ENCODE measurements around the gene FAAH. TPM values are rescaled to one million over a fixed set of nuclear protein-coding genes. Genes with fewer than 3 reads are reported as not detected.

The FAAH gene
- total RNA-seq, 1 donor from 2014 or later, result 14.1 TPM

DNA sequence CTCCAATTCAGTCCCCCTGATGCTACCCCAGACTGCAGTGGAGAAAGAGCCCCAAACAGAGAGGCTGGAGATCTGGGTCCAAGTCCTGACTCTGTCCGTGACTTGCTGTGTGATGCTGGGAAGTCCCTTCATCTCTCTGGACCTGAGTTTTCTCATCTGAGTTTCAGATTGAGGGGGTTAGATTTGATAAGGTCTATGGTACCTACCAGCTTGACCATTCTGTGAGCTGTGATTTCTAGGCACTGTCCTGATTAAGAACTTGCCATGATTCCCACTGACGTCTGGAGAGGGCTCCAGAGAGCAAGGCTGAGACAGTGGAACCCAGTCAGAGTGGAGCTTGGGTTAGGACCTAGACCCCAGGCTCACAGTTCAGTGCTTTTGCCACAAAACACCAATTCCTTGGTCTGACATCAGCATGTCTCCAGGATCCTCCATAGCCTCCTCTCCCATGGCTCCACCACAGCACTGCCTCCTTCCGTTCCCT is 51.7 kb downstream of the FAAH start:
- H3K27me3 Mint-ChIP-seq (ENCODE audit: low read depth), result peaks cover 43% of the 10 kb centered on the region

DNA sequence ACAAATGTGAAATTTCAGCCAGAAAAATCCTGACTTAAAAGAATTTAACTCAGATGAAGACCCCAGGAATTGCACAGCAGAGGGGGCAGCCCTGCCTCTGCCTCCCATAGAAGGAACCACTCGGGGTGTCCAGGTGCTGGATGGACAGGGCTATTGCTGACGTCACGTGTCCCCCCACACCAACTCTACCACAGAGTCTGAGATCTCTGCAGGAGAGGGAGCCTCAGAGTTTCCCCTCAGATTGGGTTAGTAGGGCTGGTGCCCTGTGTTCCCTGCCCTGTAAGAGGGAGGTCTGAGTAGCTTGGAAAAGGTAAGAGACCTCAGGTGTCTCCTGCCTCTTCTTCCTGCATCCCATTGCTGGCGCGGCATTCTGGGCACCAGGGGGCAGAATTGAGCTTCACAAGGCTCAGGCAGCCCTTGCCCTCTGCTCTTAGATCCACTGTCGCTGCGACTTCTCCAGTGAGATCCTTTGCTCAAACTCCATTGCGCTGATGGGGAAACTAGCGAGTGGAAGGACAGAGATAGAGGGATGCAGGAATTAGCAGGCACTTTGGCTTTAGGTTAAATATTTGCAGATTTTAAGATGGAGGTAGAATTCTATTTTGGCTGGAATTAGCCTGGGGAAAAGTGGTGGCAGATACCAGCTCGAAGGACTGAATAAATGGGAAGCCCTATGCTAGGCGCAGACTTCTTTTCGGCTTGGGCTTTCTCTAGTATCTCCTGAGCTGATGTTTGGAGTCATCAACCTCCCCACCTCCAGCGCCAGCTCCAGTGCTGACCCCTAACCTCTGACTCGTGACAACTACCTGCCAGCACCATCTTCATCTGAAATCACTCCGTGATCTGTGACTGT is 52.8 kb downstream of the FAAH start:
- H3K4me3 Mint-ChIP-seq (ENCODE audit: unreplicated experiment), result peak overlapping the region; percentile 27
- no peak for DNase-seq (ENCODE audit: low spot score)
- peaks cover 54% of the 10 kb centered on the region for H3K27me3 Mint-ChIP-seq (ENCODE audit: low read depth)
- no peak overlapping the region for H3K27ac Mint-ChIP-seq (ENCODE audit: unreplicated experiment)
- H3K4me1 Mint-ChIP-seq (ENCODE audit: low read depth), result peaks cover 16% of the 10 kb centered on the region
- H3K36me3 Mint-ChIP-seq (ENCODE audit: low read depth), result no peaks in the 10 kb centered on the region
- TF ChIP-seq, protein P1, sequence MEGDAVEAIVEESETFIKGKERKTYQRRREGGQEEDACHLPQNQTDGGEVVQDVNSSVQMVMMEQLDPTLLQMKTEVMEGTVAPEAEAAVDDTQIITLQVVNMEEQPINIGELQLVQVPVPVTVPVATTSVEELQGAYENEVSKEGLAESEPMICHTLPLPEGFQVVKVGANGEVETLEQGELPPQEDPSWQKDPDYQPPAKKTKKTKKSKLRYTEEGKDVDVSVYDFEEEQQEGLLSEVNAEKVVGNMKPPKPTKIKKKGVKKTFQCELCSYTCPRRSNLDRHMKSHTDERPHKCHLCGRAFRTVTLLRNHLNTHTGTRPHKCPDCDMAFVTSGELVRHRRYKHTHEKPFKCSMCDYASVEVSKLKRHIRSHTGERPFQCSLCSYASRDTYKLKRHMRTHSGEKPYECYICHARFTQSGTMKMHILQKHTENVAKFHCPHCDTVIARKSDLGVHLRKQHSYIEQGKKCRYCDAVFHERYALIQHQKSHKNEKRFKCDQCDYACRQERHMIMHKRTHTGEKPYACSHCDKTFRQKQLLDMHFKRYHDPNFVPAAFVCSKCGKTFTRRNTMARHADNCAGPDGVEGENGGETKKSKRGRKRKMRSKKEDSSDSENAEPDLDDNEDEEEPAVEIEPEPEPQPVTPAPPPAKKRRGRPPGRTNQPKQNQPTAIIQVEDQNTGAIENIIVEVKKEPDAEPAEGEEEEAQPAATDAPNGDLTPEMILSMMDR (IDR thresholded peaks at IDR 0.05), result peak; percentile 94
- no peaks in the 10 kb centered on the region for H3K9me3 Mint-ChIP-seq (ENCODE audit: low read depth)

More for the DNA sequence above, 51.7 kb downstream of the FAAH start:
- Mint-ChIP-seq H3K4me3 (ENCODE audit: unreplicated experiment) (no peak overlapping the region), H3K9me3 (ENCODE audit: low read depth) (no peaks in the 10 kb centered on the region), H3K27ac (ENCODE audit: unreplicated experiment) (no peak overlapping the region), H3K4me1 (ENCODE audit: low read depth) (peaks cover 16% of the 10 kb centered on the region), H3K36me3 (ENCODE audit: low read depth) (no peaks in the 10 kb centered on the region)
- TF ChIP-seq, protein P1 (IDR thresholded peaks at IDR 0.05), result no peak
- DNase-seq (ENCODE audit: low spot score), result no peak

DNA sequence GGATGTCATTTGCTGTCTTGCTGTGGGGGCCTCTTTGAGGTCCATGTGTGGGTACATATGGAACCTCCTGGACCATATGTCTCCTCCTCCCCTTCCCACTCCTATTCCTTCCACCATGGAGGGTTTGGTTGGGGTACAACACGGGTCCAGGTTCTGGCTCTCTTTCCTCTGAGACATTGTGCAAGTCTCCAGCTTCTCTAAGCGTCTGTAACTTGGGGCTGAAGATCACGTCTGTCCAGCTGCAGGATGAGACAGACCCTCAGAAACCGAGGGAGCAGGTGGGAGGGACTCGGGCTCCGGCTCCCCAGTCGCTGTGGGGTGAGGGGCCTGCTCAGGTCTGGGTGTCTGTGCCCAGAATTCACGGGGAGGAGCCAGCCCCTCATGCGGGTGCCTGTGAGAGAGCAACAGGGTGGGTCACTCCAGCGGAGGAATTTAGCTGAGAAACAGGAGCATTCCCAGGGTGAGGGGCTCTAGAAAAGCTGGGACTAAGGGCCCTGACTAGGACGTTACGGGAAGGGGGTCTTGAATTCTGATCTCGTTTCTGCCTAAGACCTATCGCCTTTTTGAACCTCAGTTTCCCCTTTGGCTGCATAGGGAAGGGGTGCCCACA is 53.5 kb downstream of the FAAH start:
- Mint-ChIP-seq H3K36me3 (ENCODE audit: low read depth) (no peaks in the 10 kb centered on the region), H3K4me3 (ENCODE audit: unreplicated experiment) (peak overlapping the region; percentile 40), H3K27ac (ENCODE audit: unreplicated experiment) (no peak overlapping the region), H3K27me3 (ENCODE audit: low read depth) (peaks cover 55% of the 10 kb centered on the region), H3K4me1 (ENCODE audit: low read depth) (peaks cover 14% of the 10 kb centered on the region), H3K9me3 (ENCODE audit: low read depth) (no peaks in the 10 kb centered on the region)
- TF ChIP-seq, protein P1 (IDR thresholded peaks at IDR 0.05), result no peak
- DNase-seq (ENCODE audit: low spot score), result no peak

DNA sequence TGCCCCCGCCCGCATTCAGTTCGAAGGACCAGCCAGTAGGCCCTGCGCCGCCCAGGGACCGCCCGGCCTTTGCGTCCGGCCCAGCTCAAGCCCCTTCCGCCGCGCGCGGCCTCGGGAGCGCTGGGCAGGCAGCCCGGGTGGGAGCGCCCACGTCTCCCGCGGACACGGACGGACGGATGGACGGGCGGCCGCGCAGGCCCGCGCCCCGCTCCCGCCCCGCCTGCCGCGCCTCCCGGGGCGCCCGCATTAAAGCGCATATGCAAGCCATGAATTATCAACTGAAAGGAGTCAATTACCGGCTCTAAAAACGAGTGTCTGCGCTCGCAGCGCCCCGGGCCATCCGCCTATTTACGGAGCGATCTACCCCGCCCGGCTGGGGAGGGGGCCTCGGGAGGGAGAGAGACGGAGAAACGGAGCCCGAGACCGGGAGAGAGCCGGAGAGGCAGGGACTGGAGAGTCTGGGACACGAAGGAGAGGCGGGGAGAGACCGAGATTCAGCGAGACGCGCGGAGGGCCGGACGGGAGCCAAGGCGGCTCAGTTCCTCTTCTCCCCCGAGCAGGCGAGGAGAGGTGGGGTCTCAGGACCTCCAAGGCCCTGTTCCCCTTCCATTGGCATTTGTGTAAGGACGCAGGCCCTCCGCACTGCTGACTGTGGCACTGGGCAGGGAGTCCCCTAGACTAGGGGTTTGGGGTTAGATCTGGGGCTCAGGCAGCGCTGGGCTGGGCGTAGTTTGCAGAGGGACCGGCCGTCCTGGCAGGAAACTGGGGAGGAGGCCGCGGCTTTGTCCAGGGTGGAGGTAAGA is 54.2 kb downstream of the FAAH start:
- H3K4me3 Mint-ChIP-seq (ENCODE audit: unreplicated experiment), result peak overlapping the region; percentile 74
- no peaks in the 10 kb centered on the region for H3K36me3 Mint-ChIP-seq (ENCODE audit: low read depth)
- peaks cover 61% of the 10 kb centered on the region for H3K27me3 Mint-ChIP-seq (ENCODE audit: low read depth)
- H3K9me3 Mint-ChIP-seq (ENCODE audit: low read depth), result no peaks in the 10 kb centered on the region
- peaks cover 12% of the 10 kb centered on the region for H3K4me1 Mint-ChIP-seq (ENCODE audit: low read depth)
- no peak for DNase-seq (ENCODE audit: low spot score)
- TF ChIP-seq, protein P1 (IDR thresholded peaks at IDR 0.05), result no peak
- no peak overlapping the region for H3K27ac Mint-ChIP-seq (ENCODE audit: unreplicated experiment)
